ENCODE results near the gene ARHGEF33. TPM values are rescaled to one million over a fixed set of nuclear protein-coding genes. Genes with fewer than 3 reads are reported as not detected.
A peak's percentile ranks its signal among the peaks of the same experiment; 100 is the strongest.

ARHGEF33 gene
- total RNA-seq, 1 donor from 2014 or later, result 6.4 TPM

DNA sequence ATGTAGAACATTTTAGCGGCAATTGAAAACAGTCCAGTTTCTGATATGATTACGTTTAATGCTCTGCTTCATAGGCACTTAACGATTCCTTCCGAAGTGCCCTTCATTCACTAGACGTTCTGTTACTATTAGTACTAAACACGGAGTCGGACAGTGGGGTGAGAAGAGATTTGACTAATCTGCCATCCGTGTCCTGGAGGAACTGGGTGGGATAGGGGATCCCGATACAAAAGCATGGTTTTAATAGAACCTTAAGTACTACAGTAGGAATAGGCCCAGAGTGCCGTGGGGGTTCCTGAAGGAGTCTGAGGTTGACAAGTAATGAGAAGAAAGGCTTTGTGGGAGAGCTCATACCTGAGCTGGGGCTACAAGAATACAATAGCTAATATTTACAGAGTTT, 13.3 kb upstream of the ARHGEF33 start:
- H3K36me3 ChIP-seq, result peaks cover 0 to 6% of the 10 kb centered on the region in 2 donors
- TF ChIP-seq, protein P1, sequence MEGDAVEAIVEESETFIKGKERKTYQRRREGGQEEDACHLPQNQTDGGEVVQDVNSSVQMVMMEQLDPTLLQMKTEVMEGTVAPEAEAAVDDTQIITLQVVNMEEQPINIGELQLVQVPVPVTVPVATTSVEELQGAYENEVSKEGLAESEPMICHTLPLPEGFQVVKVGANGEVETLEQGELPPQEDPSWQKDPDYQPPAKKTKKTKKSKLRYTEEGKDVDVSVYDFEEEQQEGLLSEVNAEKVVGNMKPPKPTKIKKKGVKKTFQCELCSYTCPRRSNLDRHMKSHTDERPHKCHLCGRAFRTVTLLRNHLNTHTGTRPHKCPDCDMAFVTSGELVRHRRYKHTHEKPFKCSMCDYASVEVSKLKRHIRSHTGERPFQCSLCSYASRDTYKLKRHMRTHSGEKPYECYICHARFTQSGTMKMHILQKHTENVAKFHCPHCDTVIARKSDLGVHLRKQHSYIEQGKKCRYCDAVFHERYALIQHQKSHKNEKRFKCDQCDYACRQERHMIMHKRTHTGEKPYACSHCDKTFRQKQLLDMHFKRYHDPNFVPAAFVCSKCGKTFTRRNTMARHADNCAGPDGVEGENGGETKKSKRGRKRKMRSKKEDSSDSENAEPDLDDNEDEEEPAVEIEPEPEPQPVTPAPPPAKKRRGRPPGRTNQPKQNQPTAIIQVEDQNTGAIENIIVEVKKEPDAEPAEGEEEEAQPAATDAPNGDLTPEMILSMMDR (IDR thresholded peaks at IDR 0.05), result no peak
- peaks cover 4 to 16% of the 10 kb centered on the region in 2 donors for H3K4me1 ChIP-seq
- H3K27me3 ChIP-seq, result no peaks in the 10 kb centered on the region
- H3K27ac ChIP-seq, result no peak overlapping the region
- intact Hi-C loops (cut with DNase I), result loop anchor here (5.0 kb wide), 1 partner anchor 99 kb away; the partner anchor contains the start of gene GEMIN6
- H3K4me3 ChIP-seq, result peak overlapping the region; percentile 65 to 81
- no peaks in the 10 kb centered on the region for H3K9me3 ChIP-seq
- no peak for DNase-seq (ENCODE audit: low spot score in 2 of 2)

GRCh38 chr2:38886063-38886462, 3.6 kb upstream of the ARHGEF33 start:
- H3K9me3 ChIP-seq, result no peaks in the 10 kb centered on the region
- TF ChIP-seq, protein P1 (IDR thresholded peaks at IDR 0.05), result no peak
- intact Hi-C loops (cut with DNase I), result no loop called here
- peaks cover 3 to 9% of the 10 kb centered on the region in 2 donors for H3K36me3 ChIP-seq
- H3K4me1 ChIP-seq, result no peaks in the 10 kb centered on the region
- H3K4me3 ChIP-seq, result no peak overlapping the region
- DNase-seq (ENCODE audit: low spot score in 2 of 2), result no peak
- no peak overlapping the region for H3K27ac ChIP-seq
- H3K27me3 ChIP-seq, result no peaks in the 10 kb centered on the region

DNA sequence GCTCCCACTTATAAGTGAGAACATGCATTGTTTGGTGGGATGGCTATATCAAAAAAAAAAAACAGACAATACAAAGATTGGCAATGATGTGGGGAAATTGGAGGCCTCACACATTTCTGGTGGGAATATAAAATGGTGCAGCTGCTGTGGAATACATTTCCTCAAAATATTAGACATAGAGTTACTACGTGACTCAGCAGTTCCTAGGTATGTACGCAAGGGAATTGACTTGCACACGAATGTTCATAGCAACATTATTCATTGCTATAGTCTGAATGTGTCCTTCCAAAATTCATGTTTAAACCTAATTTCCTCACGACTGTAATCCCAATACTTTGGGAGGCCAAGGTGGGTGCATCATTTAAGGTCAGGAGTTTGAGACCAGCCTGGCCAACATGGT, 2.3 kb upstream of the ARHGEF33 start:
- no peaks in the 10 kb centered on the region for H3K27me3 ChIP-seq
- H3K36me3 ChIP-seq, result peaks cover 0 to 3% of the 10 kb centered on the region in 2 donors
- no peaks in the 10 kb centered on the region for H3K9me3 ChIP-seq
- intact Hi-C loops (cut with DNase I), result no loop called here
- no peaks in the 10 kb centered on the region for H3K4me1 ChIP-seq
- H3K27ac ChIP-seq, result no peak overlapping the region
- no peak for DNase-seq (ENCODE audit: low spot score in 2 of 2)
- TF ChIP-seq, protein P1 (IDR thresholded peaks at IDR 0.05), result no peak
- H3K4me3 ChIP-seq, result no peak overlapping the region

DNA sequence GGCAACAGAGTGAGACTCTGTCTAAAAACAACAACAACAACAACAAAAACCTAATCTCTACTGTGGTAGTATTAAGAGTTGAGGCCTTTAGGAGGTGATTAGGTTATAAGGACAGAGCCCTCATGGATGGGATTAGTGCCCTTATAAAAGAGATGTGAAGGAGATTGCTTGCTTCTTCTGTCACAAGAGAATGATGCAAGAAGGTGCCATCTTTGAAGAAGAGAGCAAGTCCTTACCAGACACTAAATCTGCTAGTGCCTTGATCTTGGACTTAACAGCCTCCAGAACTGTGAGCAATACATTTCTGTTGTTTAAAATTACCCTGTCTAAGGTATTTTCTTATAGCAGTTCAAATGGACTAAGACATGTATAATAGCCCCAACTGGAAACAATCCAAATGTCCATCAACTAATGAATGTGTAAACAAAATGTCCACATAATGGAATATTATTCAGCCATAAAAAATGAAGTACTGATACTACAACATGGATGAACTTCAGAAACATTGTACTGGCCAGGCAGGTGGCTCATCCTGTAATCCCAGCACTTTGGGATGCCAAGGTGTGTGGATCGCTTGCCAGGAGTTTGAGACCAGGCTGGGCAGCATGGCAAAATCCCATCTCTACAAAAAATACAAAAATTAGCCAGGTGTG, 1.6 kb upstream of the ARHGEF33 start:
- intact Hi-C loops (cut with DNase I), result no loop called here
- TF ChIP-seq, protein P1 (IDR thresholded peaks at IDR 0.05), result no peak

GRCh38 chr2:38889045-38889444, 630 bp upstream of the ARHGEF33 start:
- Histone ChIP-seq H3K27ac (no peak overlapping the region), H3K9me3 (no peaks in the 10 kb centered on the region), H3K4me1 (no peaks in the 10 kb centered on the region), H3K36me3 (peaks cover 0 to 3% of the 10 kb centered on the region in 2 donors), H3K4me3 (no peak overlapping the region), H3K27me3 (no peaks in the 10 kb centered on the region)
- TF ChIP-seq, protein P1 (IDR thresholded peaks at IDR 0.05), result no peak
- no peak for DNase-seq (ENCODE audit: low spot score in 2 of 2)
- intact Hi-C loops (cut with DNase I), result no loop called here

More for the DNA sequence above, 1.6 kb upstream of the ARHGEF33 start:
- Histone ChIP-seq H3K4me1 (no peaks in the 10 kb centered on the region), H3K27me3 (no peaks in the 10 kb centered on the region), H3K4me3 (no peak overlapping the region), H3K9me3 (no peaks in the 10 kb centered on the region), H3K27ac (no peak overlapping the region), H3K36me3 (peaks cover 0 to 3% of the 10 kb centered on the region in 2 donors)
- no peak for DNase-seq (ENCODE audit: low spot score in 2 of 2)
